RCC 7860 (cell line): Measurements from ENCODE around the gene LRRC51.

ENCODE experiments used
- DNase-seq: peaks from one replicate; pipeline ENCODE4 v3.0.0-alpha.2; 2015; ENCODE audit warnings: low spot score
- FAIRE-seq: peaks from 2 replicates; lab custom pipeline; 2012; peaks lifted over from hg19 to GRCh38; lab: Jason Lieb, UNC

Gene LRRC51, protein sequence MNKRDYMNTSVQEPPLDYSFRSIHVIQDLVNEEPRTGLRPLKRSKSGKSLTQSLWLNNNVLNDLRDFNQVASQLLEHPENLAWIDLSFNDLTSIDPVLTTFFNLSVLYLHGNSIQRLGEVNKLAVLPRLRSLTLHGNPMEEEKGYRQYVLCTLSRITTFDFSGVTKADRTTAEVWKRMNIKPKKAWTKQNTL

GRCh38 chr11:72080326-72081183, at the start of gene LRRC51, which contains the start of gene NUMA1:
TSS of gene LRRC51 (plus strand) at chr11:72080850. CDS start at chr11:72089084, 8,234 bp downstream.
TSS of gene NUMA1 (minus strand) at chr11:72080542. CDS start at chr11:72035943, 44,599 bp downstream.
- peak; percentile 99 for DNase-seq
- FAIRE-seq = peak; percentile 92

DNA sequence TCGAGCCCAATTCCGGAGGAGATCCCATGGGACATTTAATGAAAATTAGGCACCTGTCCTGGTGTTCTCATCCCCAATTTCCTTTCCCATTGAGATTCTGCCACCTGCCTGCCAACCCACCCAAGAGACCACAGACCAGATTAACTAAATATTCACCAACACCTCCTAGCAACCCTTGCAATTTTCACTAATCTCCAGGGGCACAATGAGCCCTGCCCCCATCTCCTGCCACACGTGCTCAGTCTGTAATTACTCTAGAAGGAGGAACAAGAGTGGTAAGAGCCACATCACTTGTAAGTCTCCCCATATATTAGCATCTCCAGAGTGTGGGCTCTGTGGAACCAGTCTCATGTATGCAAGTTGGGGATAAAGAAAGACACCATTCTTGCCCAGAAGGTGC, 44.0 kb upstream of the LRRC51 start:
- no peak for DNase-seq
- no peak for FAIRE-seq

DNA sequence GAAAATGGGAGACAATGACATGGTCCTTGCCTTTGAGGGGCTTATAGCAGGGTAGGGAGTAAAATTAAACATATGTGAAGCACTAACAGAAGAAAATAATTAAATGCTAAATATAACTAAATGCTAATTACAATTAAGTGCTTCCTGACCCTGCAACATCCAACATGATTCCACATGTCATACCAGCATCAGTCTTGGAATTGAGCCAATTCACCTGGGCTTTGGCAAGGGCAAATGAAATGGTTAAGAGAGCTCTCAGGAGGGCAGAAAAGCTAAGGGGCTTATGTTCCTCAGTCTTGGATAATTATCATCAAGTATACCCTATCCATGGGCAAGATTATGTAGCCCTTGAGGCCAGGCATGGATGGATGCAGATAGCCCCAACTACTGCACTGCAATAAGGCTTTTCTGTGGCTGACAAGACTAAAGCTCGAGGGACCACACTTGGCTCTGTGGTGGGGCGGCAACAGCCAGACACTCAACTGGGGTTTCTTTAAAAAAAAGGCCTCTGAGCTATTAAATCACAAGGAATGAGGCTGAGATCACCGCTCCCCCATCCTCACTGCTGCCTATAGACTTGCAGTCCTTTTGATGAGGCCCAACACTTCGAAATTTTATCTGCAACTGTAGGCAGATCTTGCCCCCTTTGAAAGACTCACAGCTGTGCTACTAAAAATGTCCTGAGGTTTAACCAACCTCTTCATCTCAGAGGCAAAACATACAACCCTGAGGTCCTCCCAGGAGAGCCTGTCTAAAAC, 42.9 kb upstream of the LRRC51 start:
- FAIRE-seq (no peak), DNase-seq (no peak)

- FAIRE-seq = no peak
- no peak for DNase-seq
Observed at GRCh38 chr11:72038491-72038890, 42.2 kb upstream of the LRRC51 start.

DNA sequence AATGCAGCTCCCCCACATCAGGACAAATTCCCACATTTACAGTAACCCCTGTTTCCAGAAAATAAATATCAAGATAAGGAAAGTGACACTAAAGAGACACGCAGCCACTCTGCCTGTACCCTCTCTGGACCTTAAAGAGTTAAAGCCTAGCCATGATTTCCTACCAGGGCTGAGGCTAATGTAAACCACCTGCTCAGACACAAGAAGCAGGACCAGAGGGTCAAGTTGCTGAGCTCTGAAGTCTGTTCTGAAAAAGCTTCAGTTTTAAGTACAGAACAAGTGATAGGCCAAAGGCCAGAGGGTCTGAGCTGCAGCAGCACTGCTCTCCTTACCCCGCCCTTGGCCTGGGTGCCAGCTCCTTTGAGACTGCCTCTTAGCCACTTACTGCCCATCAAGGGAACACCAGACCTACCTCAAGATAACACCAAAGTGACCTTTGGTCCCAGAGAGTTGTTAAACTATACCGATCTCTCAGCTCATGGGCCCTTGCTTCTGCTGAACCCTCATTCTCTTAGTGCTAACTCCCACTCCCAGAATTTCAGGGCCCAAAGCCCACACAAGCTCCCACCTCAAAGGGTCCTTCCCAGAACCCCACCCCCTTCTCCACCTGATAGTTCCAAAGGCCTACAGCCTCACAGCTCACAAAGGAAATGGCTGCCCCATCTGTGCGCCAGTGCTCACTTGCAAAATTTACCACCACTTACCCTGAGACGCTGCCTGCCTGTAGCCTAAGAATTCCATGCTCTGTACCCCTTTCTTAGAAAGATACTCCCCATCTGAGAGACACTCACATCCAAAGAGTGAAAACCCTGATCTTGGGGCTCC, 41.4 kb upstream of the LRRC51 start:
- FAIRE-seq (no peak), DNase-seq (no peak)

DNA sequence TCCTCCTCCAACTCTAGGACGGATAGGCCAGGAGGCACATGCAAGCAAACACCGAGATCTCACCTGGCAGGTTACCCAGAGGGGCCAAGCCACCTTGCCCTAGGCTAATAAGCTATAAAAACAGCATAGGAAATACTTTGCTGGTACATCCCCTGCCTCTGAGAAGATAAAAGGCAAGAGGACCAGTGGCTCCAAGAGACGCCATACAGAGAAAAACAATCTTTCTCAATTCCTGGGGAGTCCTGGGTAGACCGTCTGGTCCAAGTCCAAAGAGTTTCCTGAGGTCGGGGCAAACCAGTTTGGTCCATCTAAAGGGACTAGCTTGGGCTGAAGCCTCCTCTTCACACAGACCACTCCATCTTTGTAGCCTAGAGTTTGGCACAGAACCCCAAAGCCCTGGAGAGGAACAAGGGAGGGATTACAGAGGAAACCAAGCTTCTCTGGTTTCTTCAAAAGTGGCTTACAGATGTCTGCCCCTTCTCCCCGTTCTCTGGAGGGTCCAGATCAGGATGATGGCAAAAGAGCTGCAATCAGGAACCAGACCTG, 40.7 kb upstream of the LRRC51 start:
- FAIRE-seq (no peak), DNase-seq (no peak)

- FAIRE-seq (no peak), DNase-seq (peak; percentile 47)
Observed at GRCh38 chr11:72040491-72041363, 39.9 kb upstream of the LRRC51 start.

DNA sequence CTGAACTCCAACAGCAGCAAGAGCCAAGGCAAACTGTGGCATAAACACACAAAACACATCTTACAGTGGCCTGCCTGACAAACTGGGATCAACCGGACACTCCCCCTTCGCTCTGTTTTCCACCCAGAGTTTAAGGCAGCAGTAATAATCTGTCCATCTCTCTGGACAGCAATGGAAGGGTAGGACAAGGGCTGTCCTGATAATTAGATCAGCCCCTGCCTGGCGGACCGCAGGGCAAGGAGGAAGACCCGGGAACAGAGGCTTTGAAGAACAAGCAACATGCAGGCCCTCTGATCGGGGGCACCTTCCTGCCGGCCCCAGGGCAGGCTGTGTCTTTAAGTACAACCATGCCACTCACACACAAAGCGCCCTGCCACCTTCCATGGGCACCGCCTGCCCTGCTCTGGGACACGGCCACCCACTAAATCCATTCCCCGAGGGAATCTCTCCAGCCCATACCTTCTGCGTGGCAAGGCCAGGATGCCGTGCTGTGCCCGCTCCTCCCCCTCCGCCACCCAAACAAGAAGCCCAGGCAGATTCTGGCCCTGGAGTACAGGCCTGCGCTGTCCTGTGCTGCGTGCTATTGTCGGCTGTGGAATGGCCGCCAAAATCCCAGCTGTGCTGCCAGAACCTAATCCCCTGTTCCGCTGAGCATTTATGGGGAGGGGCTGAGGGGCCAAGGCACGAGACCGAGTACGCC, 39.1 kb upstream of the LRRC51 start:
- FAIRE-seq = no peak
- peak; percentile 5 for DNase-seq

DNA sequence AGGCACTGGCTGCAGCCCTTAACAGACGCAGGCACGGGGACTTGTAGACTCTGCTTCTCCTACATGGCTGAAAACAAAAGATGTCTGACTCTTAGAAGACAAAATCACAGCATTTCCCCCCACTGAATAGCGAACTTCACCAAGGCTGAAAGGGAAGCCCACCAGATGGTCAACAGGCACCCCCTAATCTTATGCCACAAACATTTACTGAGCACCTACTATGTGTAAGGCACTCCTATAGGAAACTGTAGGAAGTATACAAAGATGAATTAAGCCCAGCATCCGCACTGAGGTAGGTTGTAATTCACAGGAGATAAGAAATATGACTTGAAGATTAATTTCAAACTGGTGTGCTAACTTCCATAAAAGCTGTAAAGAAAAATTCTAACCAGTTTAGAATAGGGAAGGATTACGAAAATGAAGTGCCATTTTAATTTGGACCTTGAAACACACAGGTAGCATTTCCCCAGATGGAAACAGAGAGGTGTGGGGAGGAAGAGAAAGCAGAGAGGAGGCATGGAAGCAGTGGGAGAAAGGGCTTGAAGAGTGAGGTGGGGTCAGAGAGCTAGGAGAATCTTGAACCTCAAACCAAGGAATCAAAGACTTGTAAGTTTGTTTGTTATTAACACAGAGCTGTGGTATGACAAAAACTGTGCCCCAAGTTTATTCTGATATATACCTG, 38.4 kb upstream of the LRRC51 start:
- no peak for FAIRE-seq
- DNase-seq = no peak

- DNase-seq (no peak), FAIRE-seq (no peak)
Observed at GRCh38 chr11:72045849-72046248, 34.8 kb upstream of the LRRC51 start.

DNA sequence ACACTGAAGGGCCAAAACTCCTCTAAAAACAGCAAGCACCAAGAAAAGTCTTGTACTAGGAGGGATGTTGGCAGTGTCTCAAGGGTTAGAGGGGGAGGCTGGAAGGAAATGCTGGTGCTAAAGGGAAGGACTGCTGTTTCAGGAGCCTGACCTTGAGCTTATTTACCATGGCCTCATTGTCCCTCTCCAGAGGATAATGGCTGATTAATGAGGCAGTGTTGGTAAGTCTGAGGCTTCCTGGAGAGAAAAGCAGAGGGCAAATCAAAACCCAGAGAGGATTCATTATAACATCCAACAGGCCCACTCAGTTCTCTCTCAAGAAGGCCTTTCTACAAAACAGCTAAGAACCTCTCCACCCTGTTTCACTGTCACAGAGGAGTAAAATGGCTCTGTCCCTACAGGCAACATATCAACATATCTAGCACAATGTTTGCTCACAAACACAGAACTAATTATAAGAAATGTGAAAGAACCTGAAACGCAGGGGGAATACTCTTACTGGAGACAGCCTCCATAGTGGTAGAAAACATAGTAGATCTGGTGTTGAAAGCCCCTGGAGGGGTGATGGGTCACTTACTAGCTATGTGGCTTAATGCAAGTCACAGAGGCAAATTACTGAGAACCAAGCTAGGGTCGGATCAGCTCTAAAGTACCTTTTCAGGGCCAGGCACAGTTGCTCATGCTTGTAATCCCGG, 31.7 kb upstream of the LRRC51 start:
- FAIRE-seq = no peak
- no peak for DNase-seq

- DNase-seq (no peak), FAIRE-seq (no peak)
Observed at GRCh38 chr11:72058416-72059034, 22.1 kb upstream of the LRRC51 start.

DNA sequence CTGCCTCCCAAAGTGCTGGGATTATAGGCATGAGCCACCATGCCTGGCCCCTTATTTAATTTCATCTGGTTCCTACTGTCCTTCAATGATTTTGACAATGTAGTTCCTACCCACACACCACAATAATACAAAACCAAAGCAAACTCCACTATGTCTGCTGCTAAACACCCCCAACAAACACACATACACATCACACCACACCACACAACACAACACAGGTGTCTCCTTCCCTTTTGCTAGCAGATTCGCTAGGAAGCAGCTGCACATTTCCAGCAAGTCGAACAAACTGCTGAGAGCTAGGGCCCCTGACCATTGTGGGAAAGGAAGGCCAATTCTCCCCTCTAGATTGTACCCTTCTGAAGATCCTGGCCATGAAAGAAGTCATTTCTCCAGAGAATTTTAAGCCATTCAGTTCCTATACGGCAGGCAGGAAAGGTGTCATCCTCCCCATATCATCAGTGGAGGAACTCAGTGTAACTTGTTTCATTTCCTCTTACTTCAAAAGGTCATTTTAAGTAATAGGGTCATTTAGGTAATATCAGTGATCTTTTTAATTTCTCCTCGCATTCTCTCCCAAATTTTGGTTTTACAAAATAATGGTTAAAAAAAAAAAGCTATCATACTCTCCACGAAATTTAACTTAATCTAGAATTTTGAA, 18.8 kb upstream of the LRRC51 start:
- FAIRE-seq (no peak), DNase-seq (no peak)

- DNase-seq (no peak), FAIRE-seq (no peak)
Observed at GRCh38 chr11:72066855-72067254, 13.8 kb upstream of the LRRC51 start.

DNA sequence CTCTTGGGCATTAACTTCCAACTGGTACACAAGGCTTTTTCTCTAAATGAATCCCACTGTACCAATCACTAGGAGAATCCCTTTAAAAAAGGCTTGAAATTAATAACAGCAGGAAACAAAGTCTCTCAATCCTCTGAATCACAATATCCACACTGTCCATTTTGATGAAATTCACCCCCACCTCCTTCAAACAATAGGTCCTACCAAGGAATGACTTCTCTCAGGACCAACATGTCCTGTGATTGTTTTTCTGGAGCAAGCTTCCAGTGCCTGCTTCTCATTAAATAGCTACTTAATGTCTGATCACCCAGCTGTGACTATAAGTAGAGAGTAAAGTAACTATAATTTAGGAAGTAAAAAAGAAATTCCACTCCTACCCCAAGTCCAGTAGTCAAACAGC, 13.4 kb upstream of the LRRC51 start:
- FAIRE-seq = no peak
- no peak for DNase-seq

- FAIRE-seq (no peak), DNase-seq (no peak)
Observed at GRCh38 chr11:72067676-72068075, 13.0 kb upstream of the LRRC51 start.

DNA sequence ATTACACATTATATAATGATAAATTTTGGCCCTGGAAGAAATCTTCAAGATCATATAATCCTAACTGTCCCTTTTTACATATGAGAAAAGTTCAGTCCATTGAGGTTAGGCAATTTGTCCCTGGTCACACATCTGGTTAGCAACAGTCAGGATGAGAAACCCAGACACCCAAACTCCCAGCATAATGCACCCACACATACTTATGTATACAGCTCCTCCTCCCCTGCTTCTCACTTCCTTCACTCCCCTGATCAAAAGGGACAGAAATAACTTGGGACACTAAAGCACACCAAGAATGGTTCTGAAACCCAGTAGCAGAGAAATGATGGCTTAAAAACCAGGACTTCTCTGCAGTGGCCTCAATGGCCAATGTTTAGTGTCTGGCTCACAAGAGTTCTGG, 11.4 kb upstream of the LRRC51 start:
- FAIRE-seq (no peak), DNase-seq (no peak)
